ENCODE results near the gene SEBOX. TPM values are rescaled to one million over a fixed set of nuclear protein-coding genes. Genes with fewer than 3 reads are reported as not detected.

The SEBOX gene
- total and polyA plus RNA-seq, 2 of the 8 experiments (the other 6 are each of a cell fraction or from before 2014, with no cell fraction given) = not detected

DNA sequence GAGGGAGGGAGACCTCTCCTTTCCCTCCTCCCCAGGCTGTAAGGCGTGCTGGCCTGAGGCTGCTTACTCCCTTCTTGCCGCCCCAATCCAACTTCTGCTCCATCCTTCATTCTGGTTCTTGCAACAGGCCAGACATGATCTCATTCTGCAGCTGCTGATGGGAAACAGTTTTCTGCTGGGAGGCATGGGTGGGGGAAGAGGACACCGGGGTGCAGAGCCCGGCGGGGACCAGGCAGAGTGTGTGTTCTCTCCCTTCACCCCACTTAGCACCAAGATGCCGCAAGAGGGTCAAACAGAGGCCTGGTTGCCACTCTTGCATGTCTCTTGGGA is 7.9 kb upstream of the SEBOX start (continued):
- no peak for TF ChIP-seq POLR2AphosphoS5 (IDR thresholded peaks at IDR 0.05; ENCODE audit: low read depth, low read length)
- TF ChIP-seq, protein P1, sequence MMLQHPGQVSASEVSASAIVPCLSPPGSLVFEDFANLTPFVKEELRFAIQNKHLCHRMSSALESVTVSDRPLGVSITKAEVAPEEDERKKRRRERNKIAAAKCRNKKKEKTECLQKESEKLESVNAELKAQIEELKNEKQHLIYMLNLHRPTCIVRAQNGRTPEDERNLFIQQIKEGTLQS (IDR thresholded peaks at IDR 0.05; ENCODE audit: insufficient read depth, low read depth, low read length) = no peak
- no peak for TF ChIP-seq E2F6 (IDR thresholded peaks at IDR 0.05)
